Measurements from ENCODE around the gene COL6A5.

DNA sequence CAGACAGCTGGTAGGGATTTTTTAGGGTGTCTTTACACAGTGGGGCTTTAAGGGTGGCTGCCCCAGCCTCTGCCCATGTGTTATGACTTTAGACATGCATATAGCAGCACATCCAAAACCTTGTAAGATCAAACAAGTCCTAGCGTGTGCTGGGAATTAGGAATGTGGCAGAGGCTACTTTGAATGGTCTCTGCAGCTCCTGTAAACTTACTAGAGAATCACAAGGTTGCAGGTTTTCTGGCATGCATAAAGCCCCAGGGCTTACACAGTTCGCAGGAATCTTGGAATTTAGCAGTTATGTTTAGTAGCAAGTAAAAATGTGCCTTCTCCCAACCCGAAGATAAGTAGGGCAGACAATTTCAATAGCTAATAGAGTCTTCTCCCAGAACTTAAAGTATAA, 124.7 kb downstream of the COL6A5 start:
- TF ChIP-seq, protein P1, sequence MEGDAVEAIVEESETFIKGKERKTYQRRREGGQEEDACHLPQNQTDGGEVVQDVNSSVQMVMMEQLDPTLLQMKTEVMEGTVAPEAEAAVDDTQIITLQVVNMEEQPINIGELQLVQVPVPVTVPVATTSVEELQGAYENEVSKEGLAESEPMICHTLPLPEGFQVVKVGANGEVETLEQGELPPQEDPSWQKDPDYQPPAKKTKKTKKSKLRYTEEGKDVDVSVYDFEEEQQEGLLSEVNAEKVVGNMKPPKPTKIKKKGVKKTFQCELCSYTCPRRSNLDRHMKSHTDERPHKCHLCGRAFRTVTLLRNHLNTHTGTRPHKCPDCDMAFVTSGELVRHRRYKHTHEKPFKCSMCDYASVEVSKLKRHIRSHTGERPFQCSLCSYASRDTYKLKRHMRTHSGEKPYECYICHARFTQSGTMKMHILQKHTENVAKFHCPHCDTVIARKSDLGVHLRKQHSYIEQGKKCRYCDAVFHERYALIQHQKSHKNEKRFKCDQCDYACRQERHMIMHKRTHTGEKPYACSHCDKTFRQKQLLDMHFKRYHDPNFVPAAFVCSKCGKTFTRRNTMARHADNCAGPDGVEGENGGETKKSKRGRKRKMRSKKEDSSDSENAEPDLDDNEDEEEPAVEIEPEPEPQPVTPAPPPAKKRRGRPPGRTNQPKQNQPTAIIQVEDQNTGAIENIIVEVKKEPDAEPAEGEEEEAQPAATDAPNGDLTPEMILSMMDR (IDR thresholded peaks at IDR 0.05; ENCODE audit: low read depth, low read length, missing input control), result no peak
- TF ChIP-seq, protein P2, sequence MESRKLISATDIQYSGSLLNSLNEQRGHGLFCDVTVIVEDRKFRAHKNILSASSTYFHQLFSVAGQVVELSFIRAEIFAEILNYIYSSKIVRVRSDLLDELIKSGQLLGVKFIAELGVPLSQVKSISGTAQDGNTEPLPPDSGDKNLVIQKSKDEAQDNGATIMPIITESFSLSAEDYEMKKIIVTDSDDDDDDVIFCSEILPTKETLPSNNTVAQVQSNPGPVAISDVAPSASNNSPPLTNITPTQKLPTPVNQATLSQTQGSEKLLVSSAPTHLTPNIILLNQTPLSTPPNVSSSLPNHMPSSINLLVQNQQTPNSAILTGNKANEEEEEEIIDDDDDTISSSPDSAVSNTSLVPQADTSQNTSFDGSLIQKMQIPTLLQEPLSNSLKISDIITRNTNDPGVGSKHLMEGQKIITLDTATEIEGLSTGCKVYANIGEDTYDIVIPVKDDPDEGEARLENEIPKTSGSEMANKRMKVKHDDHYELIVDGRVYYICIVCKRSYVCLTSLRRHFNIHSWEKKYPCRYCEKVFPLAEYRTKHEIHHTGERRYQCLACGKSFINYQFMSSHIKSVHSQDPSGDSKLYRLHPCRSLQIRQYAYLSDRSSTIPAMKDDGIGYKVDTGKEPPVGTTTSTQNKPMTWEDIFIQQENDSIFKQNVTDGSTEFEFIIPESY (IDR thresholded peaks at IDR 0.05), result no peak
- TF ChIP-seq SP1 (IDR thresholded peaks at IDR 0.05) (no peak), RAD21 (IDR thresholded peaks at IDR 0.05) (no peak), TAF1 (conservative IDR thresholded peaks at IDR 0.05) (no peak)
